Measurements from ENCODE around the gene HSD17B2.

HSD17B2 gene

GRCh38 chr16:82016964-82017363, 18.1 kb upstream of the HSD17B2 start:
- TF ChIP-seq, protein P1, sequence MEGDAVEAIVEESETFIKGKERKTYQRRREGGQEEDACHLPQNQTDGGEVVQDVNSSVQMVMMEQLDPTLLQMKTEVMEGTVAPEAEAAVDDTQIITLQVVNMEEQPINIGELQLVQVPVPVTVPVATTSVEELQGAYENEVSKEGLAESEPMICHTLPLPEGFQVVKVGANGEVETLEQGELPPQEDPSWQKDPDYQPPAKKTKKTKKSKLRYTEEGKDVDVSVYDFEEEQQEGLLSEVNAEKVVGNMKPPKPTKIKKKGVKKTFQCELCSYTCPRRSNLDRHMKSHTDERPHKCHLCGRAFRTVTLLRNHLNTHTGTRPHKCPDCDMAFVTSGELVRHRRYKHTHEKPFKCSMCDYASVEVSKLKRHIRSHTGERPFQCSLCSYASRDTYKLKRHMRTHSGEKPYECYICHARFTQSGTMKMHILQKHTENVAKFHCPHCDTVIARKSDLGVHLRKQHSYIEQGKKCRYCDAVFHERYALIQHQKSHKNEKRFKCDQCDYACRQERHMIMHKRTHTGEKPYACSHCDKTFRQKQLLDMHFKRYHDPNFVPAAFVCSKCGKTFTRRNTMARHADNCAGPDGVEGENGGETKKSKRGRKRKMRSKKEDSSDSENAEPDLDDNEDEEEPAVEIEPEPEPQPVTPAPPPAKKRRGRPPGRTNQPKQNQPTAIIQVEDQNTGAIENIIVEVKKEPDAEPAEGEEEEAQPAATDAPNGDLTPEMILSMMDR (IDR thresholded peaks at IDR 0.05; ENCODE audit: low read depth, low read length, missing control alignments): no peak
- no peak for DNase-seq (ENCODE audit: low read depth)
- no peak overlapping the region for H3K4me3 ChIP-seq (ENCODE audit: low read depth, low read length)

- TF ChIP-seq, protein P1 (IDR thresholded peaks at IDR 0.05; ENCODE audit: low read depth, low read length, missing control alignments): no peak
- no peak for DNase-seq (ENCODE audit: low read depth)
- no peak overlapping the region for H3K4me3 ChIP-seq (ENCODE audit: low read depth, low read length)
Measured at GRCh38 chr16:82017911-82018568, 17.0 kb upstream of the HSD17B2 start.

GRCh38 chr16:82019535-82019934, 15.5 kb upstream of the HSD17B2 start:
- H3K4me3 ChIP-seq (ENCODE audit: low read depth, low read length): no peak overlapping the region
- TF ChIP-seq, protein P1 (IDR thresholded peaks at IDR 0.05; ENCODE audit: low read depth, low read length, missing control alignments): no peak
- no peak for DNase-seq (ENCODE audit: low read depth)

DNA sequence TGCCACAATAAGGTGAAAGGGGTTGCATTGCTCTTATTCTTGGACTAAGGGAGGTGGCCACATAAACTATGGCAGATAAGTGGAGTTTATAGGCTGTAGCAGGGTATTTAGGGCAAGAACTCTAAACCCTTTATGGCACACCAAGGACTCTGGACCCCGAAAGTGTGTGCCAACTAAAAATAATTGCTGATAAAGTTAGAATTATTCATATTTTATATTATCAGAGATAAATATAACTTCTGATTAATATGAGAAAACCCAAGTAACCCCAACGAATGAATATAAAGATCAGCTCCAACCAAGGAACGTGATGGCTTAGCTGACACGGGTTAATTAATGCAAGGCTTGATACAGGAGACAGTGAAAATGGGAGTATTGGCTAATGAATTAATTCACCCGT, 15.0 kb upstream of the HSD17B2 start:
- no peak for DNase-seq (ENCODE audit: low read depth)
- no peak overlapping the region for H3K4me3 ChIP-seq (ENCODE audit: low read depth, low read length)
- TF ChIP-seq, protein P1 (IDR thresholded peaks at IDR 0.05; ENCODE audit: low read depth, low read length, missing control alignments): no peak

- TF ChIP-seq, protein P1 (IDR thresholded peaks at IDR 0.05; ENCODE audit: low read depth, low read length, missing control alignments): no peak
- H3K4me3 ChIP-seq (ENCODE audit: low read depth, low read length): no peak overlapping the region
- DNase-seq (ENCODE audit: low read depth): no peak
Measured at GRCh38 chr16:82023206-82023605, 11.8 kb upstream of the HSD17B2 start.

DNA sequence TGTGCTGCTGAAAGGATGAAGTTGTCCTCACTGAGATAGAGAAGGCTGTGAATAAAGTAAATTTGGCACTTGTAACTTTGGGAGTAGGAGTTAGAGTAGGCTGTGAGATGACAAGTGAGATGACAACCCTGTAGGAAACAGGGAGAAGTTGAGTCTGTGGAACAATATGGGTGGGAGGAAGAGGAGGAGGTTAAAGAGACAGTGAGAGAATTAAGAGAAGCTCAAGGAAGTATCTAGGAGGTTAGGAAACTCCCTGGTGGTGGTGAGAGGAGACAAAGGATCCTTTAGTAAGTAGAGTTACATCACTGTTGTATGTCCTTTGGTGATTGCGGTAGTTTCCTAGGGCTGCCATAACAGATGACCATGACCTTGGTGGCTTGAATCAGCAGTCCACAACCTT, 10.7 kb upstream of the HSD17B2 start:
- H3K4me3 ChIP-seq (ENCODE audit: low read depth, low read length): no peak overlapping the region
- TF ChIP-seq, protein P1 (IDR thresholded peaks at IDR 0.05; ENCODE audit: low read depth, low read length, missing control alignments): no peak
- DNase-seq (ENCODE audit: low read depth): no peak

DNA sequence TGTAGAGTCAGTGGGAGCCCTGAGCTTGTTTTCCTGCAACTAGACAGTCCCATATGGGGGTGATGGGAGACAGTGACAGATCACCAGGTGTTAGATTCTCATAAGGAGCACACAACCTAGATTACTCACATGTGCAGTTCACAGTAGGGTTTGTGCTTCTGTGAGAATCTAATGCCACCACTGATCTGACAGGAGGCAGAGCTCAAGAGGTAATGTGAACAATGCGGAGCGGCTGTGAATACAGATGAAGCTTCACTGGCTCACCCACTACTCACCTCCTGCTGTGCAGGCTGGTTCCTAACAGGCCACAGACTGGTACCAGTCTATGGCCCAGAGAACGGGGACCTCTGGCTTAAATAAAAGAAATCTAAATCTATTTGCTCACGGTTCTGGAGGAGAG, 10.2 kb upstream of the HSD17B2 start:
- TF ChIP-seq, protein P1 (IDR thresholded peaks at IDR 0.05; ENCODE audit: low read depth, low read length, missing control alignments): no peak
- no peak overlapping the region for H3K4me3 ChIP-seq (ENCODE audit: low read depth, low read length)
- no peak for DNase-seq (ENCODE audit: low read depth)
